HepG2 (cell line): ENCODE data around the gene OR6S1. TPM values are rescaled to one million over a fixed set of nuclear protein-coding genes. Genes with fewer than 3 reads are reported as not detected.

ENCODE experiments used
- ATF3 ChIP-seq: sonication (generic); formaldehyde crosslinking; IDR thresholded peaks from 2 replicates; pipeline ENCODE4 v1.4.0; 2020; ENCODE audit warnings: missing genetic modification reagents
- CBX1 ChIP-seq: IDR thresholded peaks from one replicate; pipeline ENCODE4 v1.6.1; 2016; ENCODE audit warnings: antibody characterized with exemption, low read depth
- CEBPG ChIP-seq: IDR thresholded peaks from 2 replicates; pipeline ENCODE4 v1.6.1; 2016
- CHD4 ChIP-seq: fragments of 200-600 bp; sonication (generic); IDR thresholded peaks from 2 replicates; pipeline ENCODE4 v1.7.0; 2017; ENCODE audit warnings: mild to moderate bottlenecking, low read length, borderline replicate concordance
- CSRNP1 ChIP-seq: sonication (generic); formaldehyde crosslinking; IDR thresholded peaks from 2 replicates; pipeline ENCODE4 v1.8.1; 2023; ENCODE audit warnings: mild to moderate bottlenecking, missing genetic modification reagents
- FOSL1 ChIP-seq: sonication (generic); formaldehyde crosslinking; IDR thresholded peaks from 2 replicates; pipeline ENCODE4 v1.9.0; 2021; ENCODE audit warnings: missing genetic modification reagents, borderline replicate concordance
- FOXA3 ChIP-seq: IDR thresholded peaks from 2 replicates; pipeline ENCODE4 v1.6.1; 2016; ENCODE audit warnings: missing genetic modification reagents, missing compliant biosample characterization
- KLF12 ChIP-seq: sonication (generic); formaldehyde crosslinking; IDR thresholded peaks from 2 replicates; pipeline ENCODE4 v1.4.0; 2020; ENCODE audit warnings: missing genetic modification reagents, borderline replicate concordance
- KLF13 ChIP-seq: sonication (generic); formaldehyde crosslinking; IDR thresholded peaks from 2 replicates; pipeline ENCODE4 v1.4.0; 2020; ENCODE audit warnings: mild to moderate bottlenecking, missing genetic modification reagents
- LCORL ChIP-seq, 2 experiments: fragments of 450-650 bp in 1 of 2; sonication (generic) in 1 of 2; formaldehyde crosslinking in 1 of 2; IDR thresholded peaks; 2 replicates each; pipeline versions ENCODE4 v1.5.0 to v1.6.1; 2017 to 2020; ENCODE audit warnings: antibody characterized with exemption in 1 of 2, missing genetic modification reagents in 1 of 2
- MEIS2 ChIP-seq: sonication (generic); formaldehyde crosslinking; IDR thresholded peaks from 2 replicates; pipeline ENCODE4 v1.9.0; 2021; ENCODE audit warnings: mild to moderate bottlenecking, missing genetic modification reagents
- MXI1 ChIP-seq: IDR thresholded peaks from 3 replicates; pipeline ENCODE4 v1.6.1; 2012; ENCODE audit warnings: low read depth, low read length, inconsistent platforms, borderline replicate concordance
- POLR2A ChIP-seq, 2 experiments: IDR thresholded peaks; 2 replicates each; pipeline ENCODE4 v1.6.1; 2011; ENCODE audit warnings: low read depth in 2 of 2, low read length in 2 of 2, mild to moderate bottlenecking in 1 of 2, moderate library complexity in 1 of 2; ENCODE audit not compliant: insufficient read depth in 1 of 2
- PTBP1 ChIP-seq: fragments of 200-400 bp; formaldehyde crosslinking; IDR thresholded peaks from 2 replicates; pipeline ENCODE4 v1.6.1; 2018; ENCODE audit warnings: low read length, low read depth; ENCODE audit not compliant: poor library complexity, severe bottlenecking
- RFX1 ChIP-seq: fragments of 450-650 bp; IDR thresholded peaks from 2 replicates; pipeline ENCODE4 v1.6.1; 2017
- RNF2 ChIP-seq: fragments of 450-650 bp; conservative IDR thresholded peaks from 2 replicates; pipeline ENCODE4 v1.6.1; 2016; ENCODE audit warnings: low read depth
- RXRB ChIP-seq: IDR thresholded peaks from 2 replicates; pipeline ENCODE4 v1.6.1; 2016; ENCODE audit warnings: borderline replicate concordance, missing genetic modification reagents, missing compliant biosample characterization
- SRF ChIP-seq: IDR thresholded peaks from 2 replicates; pipeline ENCODE4 v1.6.1; 2011; ENCODE audit warnings: mild to moderate bottlenecking, low read depth, low read length, moderate library complexity
- TAF15 ChIP-seq: fragments of 200-400 bp; formaldehyde crosslinking; IDR thresholded peaks from one replicate; pipeline ENCODE4 v1.6.1; 2018; ENCODE audit warnings: mild to moderate bottlenecking, low read depth, low read length; ENCODE audit not compliant: poor library complexity, severe bottlenecking
- TFDP2 ChIP-seq: sonication (generic); formaldehyde crosslinking; IDR thresholded peaks from 2 replicates; pipeline ENCODE4 v1.4.0; 2020; ENCODE audit warnings: missing genetic modification reagents
- WIZ ChIP-seq: sonication (generic); formaldehyde crosslinking; IDR thresholded peaks from 2 replicates; pipeline ENCODE4 v1.5.1; 2020; ENCODE audit warnings: mild to moderate bottlenecking, missing genetic modification reagents
- ZBTB14 ChIP-seq: sonication (generic); formaldehyde crosslinking; IDR thresholded peaks from 2 replicates; pipeline ENCODE4 v1.4.0; 2020; ENCODE audit warnings: missing genetic modification reagents
- ZBTB34 ChIP-seq: sonication (generic); formaldehyde crosslinking; IDR thresholded peaks from 2 replicates; pipeline ENCODE4 v1.8.0; 2022; ENCODE audit warnings: mild to moderate bottlenecking, missing genetic modification reagents
- ZNF232 ChIP-seq: sonication (generic); formaldehyde crosslinking; IDR thresholded peaks from 2 replicates; pipeline ENCODE4 v1.4.0; 2020; ENCODE audit warnings: missing genetic modification reagents, borderline replicate concordance
- ZNF782 ChIP-seq: sonication (generic); formaldehyde crosslinking; IDR thresholded peaks from 2 replicates; pipeline ENCODE4 v1.4.0; 2020; ENCODE audit warnings: missing genetic modification reagents, mild to moderate bottlenecking, borderline replicate concordance
- ZSCAN20 ChIP-seq: sonication (generic); formaldehyde crosslinking; IDR thresholded peaks from 2 replicates; pipeline ENCODE4 v1.4.0; 2020; ENCODE audit warnings: missing genetic modification reagents, mild to moderate bottlenecking, borderline replicate concordance
- polyA plus RNA-seq, 8 experiments: library from polyadenylated mRNA; depleted of rRNA in 3 of 8; stranded (reverse) in 7 of 8; unstranded in 1 of 8; fragments of >200 nt; fragmentation: Illumina TruSeq in 4 of 8; extraction: Trizol in 4 of 8; gene quantifications; 2 replicates each; pipeline versions ENCODE4 v1.2.1 to v1.2.3, GENCODE V29; 2011 to 2016; ENCODE audit warnings: low read depth in 4 of 8, missing spikeins in 1 of 8, mixed read lengths in 1 of 8; ENCODE audit not compliant: insufficient read depth in 1 of 8
- total RNA-seq, 5 experiments: library from RNA; depleted of rRNA; stranded (reverse); fragments of >200 nt; fragmentation: Illumina TruSeq; extraction: Trizol; gene quantifications; 2 replicates each; pipeline ENCODE4 v1.2.3, GENCODE V29; 2016; ENCODE audit warnings: low read depth in 1 of 5

OR6S1 gene
- total and polyA plus RNA-seq, 2 of the 13 experiments (the other 11 are each of a cell fraction or from before 2014, with no cell fraction given) = 0.09 TPM; not detected in 1

GRCh38 chr14:20684662-20685456 lies 43.4 kb upstream of the OR6S1 start (continued):
- TF ChIP-seq SRF (no peak), KLF13 (CRISPR knock-in tag) (no peak), FOSL1 (CRISPR knock-in tag) (no peak), CBX1 (no peak), ZBTB14 (CRISPR knock-in tag) (no peak), MXI1 (no peak), ZBTB34 (CRISPR knock-in tag) (no peak), POLR2A (IDR thresholded peaks at IDR 0.05; ENCODE audit: insufficient read depth in 1 of 2, low read depth in 2 of 2, low read length in 2 of 2) (0 out of 4 replicates have a peak, but pooled peaks of 1 of the 2 experiments have one; percentile 17), CEBPG (peak; percentile 95), ATF3 (CRISPR knock-in tag) (no peak), TAF15 (no peak), ZNF782 (CRISPR knock-in tag) (no peak), FOXA3 (CRISPR knock-in tag) (no peak; the same call in 1 of the 2 replicates), LCORL (IDR thresholded peaks at IDR 0.05) (no peak), LCORL (CRISPR knock-in tag; IDR thresholded peaks at IDR 0.05) (no peak), ZSCAN20 (CRISPR knock-in tag) (peak; percentile 31; the same call in 1 of the 2 replicates), MEIS2 (CRISPR knock-in tag) (no peak), RNF2 (no peak), CSRNP1 (CRISPR knock-in tag) (no peak), WIZ (CRISPR knock-in tag) (no peak), CHD4 (no peak), RFX1 (no peak), KLF12 (CRISPR knock-in tag) (no peak), RXRB (CRISPR knock-in tag) (peak; percentile 22), ZNF232 (CRISPR knock-in tag) (0 out of 2 replicates have a peak, but pooled peaks have one; percentile 51), TFDP2 (CRISPR knock-in tag) (no peak), PTBP1 (no peak)
